ENCODE data around the gene L1CAM.

Gene L1CAM

DNA sequence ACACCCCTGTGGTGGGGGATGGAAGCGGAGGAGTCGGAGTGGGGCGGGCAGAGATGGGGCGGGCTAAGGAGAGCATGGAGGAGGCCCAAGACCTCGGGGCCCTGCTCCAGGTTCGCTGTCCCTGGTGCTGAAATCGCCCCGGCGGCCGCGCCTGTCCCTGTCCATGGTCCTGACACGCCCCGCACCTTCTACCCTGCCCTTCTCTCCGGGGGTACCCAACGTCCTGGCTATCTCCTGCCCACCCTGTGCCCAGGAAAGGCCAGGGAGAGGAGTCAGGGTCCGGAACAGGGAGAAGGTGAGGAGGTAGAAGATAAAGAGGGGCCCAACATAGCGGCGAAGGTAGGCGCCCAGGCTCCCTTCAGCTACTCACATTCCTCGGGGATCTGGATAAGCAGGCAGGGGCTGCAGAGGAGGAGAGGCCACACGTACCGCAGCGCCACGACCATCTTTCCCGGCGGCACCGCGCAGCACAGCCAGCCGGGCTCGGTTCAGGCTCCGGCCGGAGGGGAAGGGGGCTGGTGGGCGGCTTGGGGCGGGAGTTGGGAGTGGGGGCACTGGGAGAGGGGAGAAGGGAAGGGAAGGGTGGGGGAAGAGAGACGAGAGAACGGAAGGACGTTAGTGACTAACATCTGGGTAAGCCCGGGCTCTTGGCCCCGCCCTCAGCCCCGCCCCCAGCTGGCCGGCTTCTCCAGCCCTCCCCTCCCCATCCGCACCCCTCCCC, 10.4 kb downstream of the L1CAM start:
- no peak for DNase-seq

DNA sequence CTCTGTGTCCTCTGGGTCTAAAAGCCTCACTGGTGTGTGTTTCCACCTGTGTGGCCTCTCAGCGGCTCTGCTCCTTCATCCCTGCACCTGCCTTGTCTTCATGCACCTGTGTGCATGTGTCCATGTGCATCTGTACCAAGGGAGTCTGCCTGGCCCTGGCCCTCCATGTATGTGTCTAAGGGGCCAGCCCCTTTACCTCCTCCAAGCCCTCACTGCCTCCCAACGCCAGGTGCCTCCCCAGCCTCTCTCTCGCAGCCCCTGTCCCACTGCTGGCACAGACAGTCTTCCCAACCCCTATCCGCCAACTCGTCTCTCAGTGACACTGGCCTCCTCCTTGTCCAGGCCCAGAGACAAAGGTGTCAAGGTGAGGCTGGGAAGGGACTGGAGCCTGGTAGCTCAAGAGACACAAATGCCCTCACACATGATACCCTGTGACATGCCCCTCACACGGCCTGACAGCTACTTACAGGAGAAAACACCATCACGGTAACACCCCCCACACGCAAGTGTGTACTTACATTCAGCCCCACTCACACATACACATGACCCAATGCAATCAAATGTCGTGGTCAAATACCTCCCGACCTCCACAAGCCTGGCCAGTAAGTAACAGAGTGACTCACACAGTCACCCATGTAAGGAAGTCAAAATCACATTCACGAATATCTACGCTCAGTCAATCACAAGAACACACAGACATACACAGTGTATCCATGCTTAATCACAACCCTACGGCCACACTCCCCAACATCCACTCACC, 11.4 kb downstream of the L1CAM start:
- DNase-seq: no peak

DNA sequence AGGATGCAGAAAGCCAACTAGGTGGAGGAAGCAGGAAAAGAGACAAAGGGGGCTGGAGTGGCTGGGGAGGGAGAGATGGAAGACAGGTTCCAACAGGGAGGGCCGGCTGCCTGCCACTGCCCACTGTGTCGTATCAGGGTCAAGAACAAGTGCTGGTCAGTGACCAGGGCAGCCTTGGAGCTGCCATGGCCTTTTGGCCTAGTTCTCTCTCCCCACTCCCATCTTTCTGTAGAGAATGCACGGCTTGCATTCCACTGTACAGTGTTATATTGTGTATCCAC, 11.9 kb downstream of the L1CAM start:
- no peak for DNase-seq

DNA sequence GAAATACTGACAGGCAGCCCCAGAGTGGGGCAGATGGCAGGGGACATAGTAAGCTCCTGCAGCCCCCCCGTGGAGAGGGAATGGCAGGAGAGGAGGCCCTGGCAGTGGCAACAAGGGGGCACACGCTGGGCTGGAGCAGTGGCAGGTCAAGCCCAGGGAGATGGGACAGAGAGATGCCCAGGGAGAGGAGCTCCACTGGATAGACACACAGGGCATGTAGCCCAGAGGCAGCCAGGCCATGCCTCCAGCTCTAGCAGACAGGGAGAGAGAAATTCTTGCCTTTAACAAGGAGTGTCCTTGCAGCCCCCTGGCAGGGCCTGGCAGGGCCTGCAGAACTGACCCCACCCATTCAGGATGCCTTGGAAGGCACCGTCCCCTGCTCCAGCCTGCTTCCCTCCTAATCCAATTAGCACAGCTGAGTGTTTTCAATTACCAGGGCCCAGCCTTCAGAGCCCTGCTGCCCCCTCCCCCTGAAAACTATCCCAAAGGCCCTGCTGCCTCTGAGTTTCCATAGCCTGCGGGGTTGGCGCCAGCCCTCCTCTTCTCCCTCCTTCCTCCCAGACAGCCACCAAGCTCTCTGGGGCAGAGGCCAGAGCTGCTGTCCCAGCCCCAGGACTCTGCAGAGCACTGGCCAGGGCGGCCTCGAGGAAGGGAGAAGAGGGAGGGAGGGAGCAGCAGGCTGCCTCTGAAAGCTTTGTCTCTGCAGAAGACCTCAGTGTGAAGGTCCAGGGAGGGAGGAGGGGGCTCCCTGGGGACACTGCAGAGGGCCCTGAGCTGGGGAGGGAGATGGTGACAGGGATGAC, 12.5 kb downstream of the L1CAM start:
- DNase-seq: no peak

DNA sequence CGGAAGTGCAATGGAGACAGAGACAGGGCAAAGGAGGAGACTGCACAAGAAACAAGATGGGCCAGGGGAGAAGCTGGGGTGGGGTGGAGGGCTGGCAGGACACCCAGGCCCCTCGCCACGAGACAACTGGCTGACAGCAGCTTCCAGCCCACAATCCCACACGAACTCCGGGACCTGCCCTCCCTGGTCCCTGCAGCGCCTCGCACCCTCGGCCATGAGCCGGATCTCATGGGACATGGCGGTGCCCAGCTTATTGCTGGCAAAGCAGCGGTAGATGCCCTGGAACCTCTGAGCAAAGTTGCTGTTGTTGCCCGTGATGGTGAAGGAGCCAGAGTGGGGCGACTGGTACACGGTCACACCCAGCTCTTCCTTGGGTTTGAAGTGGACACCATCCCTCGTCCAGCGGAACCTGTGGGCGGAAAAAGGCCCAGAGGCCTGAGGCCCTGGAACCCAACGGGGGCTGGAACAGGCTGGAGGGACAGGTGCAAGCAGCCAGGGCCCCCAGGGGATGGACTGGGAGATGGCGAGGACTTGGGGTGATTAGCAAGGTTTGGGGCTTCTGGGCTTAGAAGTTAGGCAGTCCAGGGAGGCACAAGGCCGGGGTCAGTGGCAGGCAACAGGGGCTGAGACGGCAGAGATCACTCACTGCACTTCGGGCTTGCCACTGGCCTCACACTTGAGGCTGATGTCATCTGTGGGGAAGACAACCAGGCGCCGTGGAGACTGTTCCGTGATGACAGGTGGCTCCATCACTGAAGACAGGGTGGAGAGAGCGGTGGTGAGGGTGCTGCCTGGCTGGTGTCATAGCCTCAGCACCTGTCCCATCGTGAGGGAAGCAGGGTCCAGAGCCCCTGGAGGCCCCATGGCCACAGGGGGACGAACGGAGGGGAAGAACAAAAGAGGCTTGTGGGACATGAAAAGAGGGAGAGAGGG, 13.8 kb downstream of the L1CAM start:
- DNase-seq: no peak

DNA sequence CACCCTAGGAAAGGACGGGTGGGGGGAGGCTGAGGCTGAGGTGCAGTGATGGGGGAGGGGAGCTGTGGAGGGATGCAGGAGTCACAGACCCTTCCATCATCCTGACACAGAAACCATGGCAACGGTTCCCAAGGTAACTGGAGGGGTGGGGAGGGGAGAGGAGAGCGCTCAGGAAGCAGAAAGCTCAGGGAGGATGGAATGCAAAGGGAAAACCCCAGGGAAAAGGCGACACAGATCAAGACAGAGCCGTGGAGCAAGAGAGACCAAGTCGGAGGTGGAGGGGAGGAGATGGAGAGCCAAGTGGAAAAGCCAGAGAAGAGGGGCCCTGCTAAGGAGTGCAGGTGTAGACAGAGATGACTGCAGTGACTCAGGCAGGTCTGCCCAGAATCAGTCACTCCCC, 14.5 kb downstream of the L1CAM start:
- DNase-seq: no peak

DNA sequence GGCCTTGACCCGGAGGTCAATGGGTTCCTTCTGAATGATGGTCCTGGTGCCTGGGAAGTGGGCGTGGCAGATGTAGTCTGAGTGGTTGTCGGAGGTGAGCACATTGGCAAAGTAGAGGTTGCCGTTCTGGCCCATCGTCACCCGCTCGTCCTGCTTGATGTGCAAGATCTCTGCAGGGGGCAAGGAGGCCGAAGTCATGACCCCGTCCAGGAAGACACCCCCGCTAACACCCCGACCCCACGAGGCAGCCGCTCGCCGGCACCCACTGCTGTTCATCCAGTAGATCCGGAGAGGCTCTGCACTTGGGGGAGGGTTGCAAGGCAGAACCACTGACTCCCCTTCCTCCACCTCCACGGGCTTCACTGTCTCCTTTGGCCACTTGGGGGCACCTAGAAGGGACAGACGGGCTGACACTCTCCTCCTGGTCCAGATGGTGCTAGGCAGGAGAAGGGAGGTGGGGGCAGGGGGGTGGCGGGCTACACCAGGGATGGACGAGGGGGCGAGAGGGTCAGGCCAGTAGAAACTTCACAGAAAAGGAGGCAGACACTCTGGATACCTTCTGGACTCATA, 15.1 kb downstream of the L1CAM start:
- DNase-seq: no peak

DNA sequence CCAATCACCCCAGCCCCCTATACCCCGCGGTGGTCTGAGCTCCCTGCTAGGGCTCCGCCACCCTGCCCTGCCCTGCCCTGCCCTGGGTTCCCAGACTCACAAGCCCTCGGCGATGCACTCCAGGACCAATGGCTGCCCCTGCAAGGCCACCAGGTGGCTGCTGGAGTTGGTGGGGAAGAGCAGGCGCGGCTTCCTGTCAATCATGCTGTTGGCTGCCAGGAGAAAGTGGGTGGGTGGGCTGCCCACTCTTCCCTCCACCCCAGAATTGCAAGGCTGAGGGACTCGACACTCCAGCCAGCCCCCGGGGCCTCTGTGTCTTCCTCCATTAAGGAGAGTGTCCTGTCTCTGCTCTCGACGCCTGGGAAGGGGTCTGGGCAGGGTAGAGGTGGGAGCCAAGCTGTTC, 15.7 kb downstream of the L1CAM start:
- no peak for DNase-seq

DNA sequence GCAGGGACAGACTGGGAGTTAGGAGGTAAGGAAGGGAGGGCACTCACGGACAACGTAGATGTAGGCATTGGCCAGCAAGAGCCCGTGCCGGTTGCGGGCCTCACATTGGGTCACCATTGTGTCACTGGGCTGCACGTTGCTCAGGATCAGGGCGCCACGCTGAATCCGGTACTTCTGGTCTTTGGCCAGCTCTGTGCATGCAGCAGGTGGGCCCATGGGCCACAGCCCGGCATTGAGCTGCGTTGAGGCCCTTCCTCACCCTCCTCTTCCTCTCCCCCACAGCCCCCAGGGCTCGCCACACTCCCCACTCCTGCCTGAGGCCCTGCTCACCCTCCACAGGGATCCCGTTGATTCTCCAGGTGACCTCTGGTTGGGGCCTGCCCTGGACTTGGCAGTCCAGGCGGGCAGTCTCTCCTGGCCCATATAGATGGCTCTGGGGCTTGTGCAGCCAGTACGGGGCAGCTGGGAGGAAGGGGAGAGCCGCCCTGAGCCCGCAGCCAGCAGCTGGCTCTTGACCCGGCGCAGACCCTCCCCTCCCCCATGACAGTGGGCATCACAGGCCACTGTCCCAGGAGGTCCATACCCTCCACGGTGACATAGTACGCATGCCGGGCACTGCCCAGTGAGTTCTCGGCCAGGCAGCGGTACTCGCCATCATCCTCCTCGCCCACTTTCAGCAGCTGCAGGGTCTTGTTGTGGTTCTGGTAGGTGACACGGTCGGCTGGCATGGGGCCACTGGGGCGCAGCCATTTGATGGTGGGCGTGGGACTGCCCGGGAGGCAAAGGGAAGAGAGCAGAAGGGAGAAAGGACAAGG, 16.3 kb downstream of the L1CAM start:
- no peak for DNase-seq

DNA sequence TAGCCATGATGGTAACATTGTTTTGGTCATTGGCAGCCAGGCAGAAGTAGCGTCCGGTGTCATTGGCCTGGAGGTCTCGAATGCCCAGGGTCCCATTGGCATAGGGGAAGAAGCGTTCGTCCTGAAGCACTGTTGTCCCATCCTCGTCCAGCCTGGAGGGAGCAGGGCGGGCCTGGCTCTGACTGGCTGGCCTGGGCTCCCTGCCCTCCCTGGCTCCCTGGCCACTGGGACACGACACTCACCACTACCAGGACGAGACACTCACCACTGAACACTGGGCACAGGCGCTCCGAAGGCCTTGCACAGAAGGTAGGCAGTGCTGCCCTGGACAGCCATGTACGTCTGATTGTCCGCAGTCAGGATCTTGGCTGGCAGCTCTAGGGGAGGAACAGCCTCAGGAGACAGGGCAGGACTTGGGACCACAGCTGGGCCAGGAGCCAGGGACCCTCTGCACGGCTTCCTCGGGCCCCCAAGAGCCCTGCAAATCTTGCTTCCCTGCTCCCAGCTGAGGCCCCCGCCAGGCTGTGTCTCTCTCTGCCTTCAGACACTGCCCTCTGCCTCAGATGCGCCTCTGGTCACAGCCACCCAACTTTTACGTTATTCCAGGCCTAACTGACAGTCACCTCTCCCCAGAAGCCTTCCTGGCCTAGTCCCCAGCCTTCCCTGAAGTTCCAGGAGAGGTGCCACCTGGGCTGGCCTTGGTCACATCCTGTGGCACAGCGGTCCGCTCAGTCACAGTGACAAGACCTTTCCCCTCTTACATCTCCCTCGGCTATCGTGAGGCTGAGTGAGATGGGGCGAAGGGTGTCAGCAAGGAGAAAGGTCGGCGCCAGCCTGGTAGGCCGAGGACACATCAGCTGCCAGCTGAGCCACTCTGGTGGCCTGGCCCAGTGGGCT, 17.1 kb downstream of the L1CAM start:
- no peak for DNase-seq

DNA sequence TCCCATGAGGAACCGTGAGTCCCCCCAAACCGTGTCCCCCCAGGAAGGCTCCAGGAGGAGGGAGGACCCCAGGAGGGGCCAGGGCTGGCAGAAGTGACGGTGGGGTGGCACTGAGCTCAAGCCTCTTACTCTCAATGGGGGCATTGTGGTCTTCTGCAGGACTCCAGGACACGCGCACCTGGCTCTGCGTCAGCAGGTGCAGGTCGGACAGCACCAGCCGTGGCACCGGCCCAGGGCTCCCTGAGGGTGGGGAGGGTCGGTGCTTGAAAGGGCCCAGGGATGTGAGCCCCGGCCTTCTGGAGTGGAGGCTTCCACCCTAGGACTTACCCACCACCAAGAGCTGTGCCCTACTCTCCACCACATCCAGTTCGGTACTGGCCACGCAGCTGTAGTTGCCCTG, 18.3 kb downstream of the L1CAM start:
- no peak for DNase-seq

DNA sequence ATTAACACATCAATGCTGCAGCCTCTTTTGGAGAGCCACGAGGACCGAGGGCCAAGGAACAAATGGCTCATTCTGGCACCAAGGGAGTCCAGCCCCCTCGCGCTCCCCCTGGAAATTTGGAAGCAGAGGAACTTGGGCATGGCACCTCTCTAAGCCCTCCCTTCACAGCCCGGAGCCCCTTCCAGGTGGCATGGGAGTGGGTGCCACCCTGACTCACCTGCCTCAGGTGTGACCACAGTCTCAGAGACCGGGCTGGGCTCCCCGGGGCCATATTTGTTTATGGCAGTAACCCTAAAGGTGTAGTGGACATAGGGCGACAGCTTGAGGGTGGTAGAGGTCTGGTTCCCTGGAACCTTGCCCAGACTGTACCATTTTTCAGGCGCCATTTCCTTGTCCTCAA, 18.8 kb downstream of the L1CAM start:
- DNase-seq: no peak

DNA sequence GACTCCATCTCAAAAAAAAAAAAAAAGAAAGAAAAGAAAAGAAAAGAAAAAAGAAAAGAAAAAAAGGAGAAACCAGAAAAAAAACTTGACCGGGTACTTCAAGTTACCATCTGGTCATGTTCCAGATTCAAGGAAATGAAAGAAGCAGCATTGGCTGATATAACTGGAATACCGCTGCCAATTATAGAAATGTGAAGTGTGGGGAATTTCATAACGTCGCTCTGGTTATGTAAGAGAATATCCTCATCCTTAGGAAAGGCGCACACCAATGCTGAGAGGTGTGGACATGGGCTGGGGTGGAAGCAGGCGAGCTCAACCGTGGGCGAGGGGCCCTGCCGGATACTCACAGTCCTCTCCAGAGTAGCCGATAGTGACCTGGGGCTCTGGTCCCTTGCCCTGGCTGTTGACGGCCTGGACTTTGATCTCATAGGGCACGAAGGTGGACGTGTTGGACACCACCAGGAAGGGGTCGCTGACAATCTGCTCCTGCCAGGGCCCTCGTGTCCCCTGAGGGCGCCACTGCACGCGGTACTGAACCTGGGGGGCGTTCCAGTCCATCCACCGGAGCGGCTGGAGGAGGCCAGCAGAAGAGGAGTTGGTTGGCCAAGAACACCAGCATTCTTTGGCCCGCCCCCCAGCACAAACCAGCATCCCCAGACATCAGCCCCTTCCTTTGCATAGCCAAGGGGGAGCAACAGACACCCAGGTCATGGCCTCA, 19.5 kb downstream of the L1CAM start:
- no peak for DNase-seq

DNA sequence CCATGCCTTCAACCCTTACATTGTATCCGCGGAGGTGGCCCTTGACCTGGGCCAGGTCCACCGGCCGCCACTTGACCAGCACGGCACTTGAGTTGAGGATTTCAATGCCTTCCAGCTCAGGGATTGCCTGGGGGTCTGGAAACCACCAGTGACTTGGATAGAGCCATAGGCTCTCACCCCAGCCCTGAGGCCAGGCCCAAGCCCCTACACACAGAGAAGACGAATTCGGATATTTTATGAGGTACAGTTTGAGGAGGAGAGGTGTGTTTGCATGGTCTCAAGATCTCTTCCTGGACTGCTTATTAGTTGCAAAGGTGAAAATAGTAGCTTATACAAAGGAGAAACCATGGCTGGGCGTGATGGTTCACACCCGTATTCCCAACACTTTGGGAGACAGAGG, 20.3 kb downstream of the L1CAM start:
- DNase-seq: no peak

DNA sequence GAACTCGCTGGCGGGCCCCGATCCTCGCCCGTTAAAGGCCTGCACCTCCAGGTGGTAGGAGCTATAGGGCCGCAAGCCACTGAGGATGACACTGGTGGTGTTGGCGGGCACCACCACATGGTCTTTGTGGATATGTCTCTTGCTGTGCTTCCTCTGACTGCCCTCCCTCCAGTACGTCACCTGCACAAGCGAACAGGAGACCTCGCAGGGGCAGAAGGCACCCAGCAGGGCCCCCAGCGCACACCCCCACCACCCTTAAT, 20.7 kb downstream of the L1CAM start:
- DNase-seq: no peak

DNA sequence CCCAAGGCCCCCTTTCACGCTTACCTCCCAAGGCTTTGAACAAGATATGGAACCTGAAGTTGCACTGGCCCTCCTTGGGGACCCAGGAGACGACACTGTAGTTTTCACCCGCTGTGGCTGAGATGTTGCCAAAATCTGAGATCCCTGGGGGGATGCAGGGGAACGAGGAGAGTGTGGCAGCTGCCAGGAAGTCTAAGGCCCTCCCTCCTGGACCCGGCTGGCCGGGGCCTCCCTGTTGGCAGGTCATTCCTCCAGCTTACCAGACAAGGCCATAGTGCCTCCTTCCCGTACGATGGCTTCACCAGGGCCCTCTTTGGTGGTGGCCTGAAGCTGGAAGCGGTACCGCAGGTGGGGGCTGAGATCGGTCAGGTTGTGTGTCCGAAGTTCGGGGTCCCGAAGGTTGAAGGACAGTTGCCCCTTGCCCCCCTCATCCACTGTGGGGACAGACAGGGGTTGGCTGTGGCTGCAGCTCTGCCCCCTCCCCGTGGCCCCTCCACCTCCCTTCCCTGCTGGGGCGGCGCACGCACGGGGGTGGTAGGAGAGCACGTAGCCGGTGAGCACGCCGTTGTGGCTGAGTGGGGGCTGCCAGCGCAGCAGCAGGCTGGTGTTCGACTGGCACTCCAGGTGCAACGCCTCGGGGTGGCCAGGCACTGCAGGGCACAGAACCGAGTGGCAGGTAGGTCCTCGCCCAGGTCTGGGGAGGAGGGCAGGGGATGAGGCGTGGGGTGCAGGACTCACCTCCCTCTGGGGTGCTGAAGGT, 21.2 kb downstream of the L1CAM start:
- no peak for DNase-seq

DNA sequence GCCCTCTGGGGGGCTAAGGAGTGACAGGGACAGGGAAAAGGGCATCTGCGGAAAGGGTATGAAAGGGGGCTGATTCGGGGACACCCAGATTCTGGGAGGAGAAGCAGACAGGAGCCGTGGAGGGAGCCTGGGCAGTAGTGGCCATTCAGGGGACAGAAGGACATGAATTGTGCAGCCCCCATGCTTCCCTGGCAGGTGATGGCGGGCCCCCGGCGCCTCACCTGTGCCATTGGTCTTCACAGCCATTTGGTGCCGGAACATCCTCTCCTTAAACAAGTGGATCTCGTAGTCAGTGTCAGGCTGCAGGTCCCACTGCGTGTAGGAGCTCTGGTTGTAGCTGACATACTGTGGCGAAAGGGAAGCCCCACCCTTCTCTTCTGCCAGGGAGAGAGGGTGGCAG, 21.9 kb downstream of the L1CAM start:
- DNase-seq: no peak

DNA sequence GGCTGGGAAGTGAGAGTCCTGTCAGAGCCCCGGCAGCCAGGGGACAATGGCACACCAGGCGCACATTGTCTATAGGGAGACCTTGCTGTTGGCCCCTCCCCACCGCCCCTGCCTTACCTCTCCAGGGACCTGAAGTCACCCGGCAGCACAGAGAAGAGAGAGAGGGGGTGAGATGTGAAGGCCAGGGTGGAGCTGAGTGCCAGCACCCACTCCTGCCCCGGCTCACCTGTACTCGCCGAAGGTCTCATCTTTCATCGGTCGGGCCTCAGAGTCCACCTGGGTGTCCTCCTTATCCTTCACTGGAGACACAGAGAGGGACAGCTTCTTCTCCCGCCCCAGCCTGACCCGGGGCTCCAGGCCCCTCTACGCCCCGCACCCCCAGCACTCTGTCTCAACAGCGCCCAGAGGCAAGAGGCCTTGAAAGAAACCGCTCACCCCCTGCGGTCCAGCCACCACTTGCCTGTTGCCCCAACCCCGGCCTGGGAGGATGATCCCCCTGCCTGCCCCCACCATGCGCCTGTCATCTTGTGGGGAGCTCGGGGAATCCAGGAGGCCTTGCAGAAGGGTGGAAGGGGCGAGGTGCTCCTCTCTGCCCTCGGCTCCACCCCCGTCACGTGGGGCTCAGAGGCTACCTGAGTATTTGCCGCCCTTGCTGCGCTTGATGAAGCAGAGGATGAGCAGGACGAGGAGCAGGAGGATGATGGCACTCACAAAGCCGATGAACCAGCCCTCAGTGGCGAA, 22.6 kb downstream of the L1CAM start:
- no peak for DNase-seq

Measured in NCI-H1092 (cell line).